Lower lobe of right lung (tissue), 2 donors: ENCODE measurements around the gene ETFB. TPM values are rescaled to one million over a fixed set of nuclear protein-coding genes. Genes with fewer than 3 reads are reported as not detected.

Experiments
- ATAC-seq, 2 donors: fragments of 200-7000 bp; cut with Tn5 transposase; one replicate each; pipeline ENCODE4 v1.9.1; 2020 to 2022; ENCODE audit warnings: mild to moderate bottlenecking in 2 of 2, moderate library complexity in 2 of 2
- DNase-seq: peaks from one replicate; pipeline ENCODE4 v3.0.0-alpha.2; 2020
- H3K27ac ChIP-seq: fragments of 200-600 bp; one replicate; pipeline ENCODE4 v1.8.0; 2022
- H3K27me3 ChIP-seq: fragments of 200-600 bp; one replicate; pipeline ENCODE4 v1.8.0; 2022; ENCODE audit warnings: low read depth
- H3K36me3 ChIP-seq: fragments of 200-600 bp; one replicate; pipeline ENCODE4 v1.8.0; 2022; ENCODE audit warnings: mild to moderate bottlenecking
- H3K4me1 ChIP-seq: fragments of 200-600 bp; one replicate; pipeline ENCODE4 v1.8.0; 2022
- H3K4me3 ChIP-seq: fragments of 200-600 bp; one replicate; pipeline ENCODE4 v1.8.0; 2022; ENCODE audit warnings: mild to moderate bottlenecking
- H3K9me3 ChIP-seq: fragments of 200-600 bp; one replicate; pipeline ENCODE4 v1.8.0; 2022
- intact Hi-C: fragments of 100-400 bp; cut with DNase I; formaldehyde crosslinking; loops from one replicate; pipeline ENCODE4 v1.11.0; 2022
- total RNA-seq: library from RNA; stranded (reverse); fragmentation: NEBNext Ultra II Directional; extraction: Animal tissue kit (Norgen Biotek cat#: 25700); gene quantifications from one replicate; pipeline ENCODE4 v1.2.1, GENCODE V29; 2021
- TF ChIP-seq, protein P1 (sequence below): fragments of 200-600 bp; IDR thresholded peaks from one replicate; pipeline ENCODE4 v1.8.0; 2022; ENCODE audit warnings: antibody characterized with exemption, mild to moderate bottlenecking
- donor health status: DM: no; HTN: yes; CAD: no; lungs with severe emphysema.

Gene ETFB
- total RNA-seq, 1 donor from 2014 or later = 59.8 TPM

DNA sequence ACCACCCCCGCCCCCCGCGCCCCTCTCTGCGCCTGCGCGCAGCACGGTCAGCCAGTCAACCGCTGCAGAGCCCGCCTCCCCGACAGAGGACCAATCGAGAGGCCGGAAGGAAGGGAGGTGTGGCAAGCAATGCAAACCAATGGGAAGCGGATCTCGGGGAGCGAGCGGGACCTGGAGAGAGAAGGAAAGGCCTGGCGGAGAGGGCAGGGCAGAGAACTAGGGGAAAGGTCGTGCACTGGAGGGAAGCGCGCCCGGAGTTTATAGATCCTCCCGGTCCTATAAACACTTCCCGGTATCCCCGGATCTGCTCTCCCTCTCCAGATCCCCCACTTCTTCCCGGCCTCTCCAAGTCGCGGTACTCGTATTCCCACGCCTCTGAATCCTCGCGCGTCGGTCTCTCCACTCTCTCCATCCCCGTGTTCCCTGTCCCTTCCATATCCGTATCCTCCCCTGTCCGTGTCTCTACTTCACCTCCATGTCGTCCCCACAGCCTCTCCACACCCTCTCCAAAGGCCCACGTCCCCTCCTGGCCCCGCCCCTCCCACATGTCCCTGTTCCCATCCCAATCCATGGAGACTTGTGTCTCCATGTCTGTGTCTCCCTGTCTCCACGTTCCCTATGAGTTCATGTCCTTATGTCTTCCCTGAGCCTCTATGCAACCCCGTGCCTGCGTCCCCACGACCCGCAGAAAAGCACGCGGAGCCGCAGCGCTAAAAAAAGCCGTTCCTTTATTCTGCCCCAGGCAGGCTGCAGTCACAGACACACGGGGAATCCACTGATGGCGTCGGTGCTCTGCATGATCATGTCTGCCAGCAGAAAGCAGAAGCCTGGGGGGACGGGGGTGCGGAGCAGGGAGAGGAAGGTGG, 434 bp upstream of the ETFB start:
- peak overlapping the region; percentile 95 for H3K27ac ChIP-seq
- ATAC-seq = peak; percentile 87 to 89
- H3K4me1 ChIP-seq = peaks cover 41% of the 10 kb centered on the region
- intact Hi-C loops = no loop called here
- H3K27me3 ChIP-seq = no peaks in the 10 kb centered on the region
- TF ChIP-seq, protein P1, sequence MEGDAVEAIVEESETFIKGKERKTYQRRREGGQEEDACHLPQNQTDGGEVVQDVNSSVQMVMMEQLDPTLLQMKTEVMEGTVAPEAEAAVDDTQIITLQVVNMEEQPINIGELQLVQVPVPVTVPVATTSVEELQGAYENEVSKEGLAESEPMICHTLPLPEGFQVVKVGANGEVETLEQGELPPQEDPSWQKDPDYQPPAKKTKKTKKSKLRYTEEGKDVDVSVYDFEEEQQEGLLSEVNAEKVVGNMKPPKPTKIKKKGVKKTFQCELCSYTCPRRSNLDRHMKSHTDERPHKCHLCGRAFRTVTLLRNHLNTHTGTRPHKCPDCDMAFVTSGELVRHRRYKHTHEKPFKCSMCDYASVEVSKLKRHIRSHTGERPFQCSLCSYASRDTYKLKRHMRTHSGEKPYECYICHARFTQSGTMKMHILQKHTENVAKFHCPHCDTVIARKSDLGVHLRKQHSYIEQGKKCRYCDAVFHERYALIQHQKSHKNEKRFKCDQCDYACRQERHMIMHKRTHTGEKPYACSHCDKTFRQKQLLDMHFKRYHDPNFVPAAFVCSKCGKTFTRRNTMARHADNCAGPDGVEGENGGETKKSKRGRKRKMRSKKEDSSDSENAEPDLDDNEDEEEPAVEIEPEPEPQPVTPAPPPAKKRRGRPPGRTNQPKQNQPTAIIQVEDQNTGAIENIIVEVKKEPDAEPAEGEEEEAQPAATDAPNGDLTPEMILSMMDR = no peak
- no peaks in the 10 kb centered on the region for H3K36me3 ChIP-seq
- H3K4me3 ChIP-seq = peak overlapping the region; percentile 86
- no peaks in the 10 kb centered on the region for H3K9me3 ChIP-seq
- peak; percentile 99 for DNase-seq

DNA sequence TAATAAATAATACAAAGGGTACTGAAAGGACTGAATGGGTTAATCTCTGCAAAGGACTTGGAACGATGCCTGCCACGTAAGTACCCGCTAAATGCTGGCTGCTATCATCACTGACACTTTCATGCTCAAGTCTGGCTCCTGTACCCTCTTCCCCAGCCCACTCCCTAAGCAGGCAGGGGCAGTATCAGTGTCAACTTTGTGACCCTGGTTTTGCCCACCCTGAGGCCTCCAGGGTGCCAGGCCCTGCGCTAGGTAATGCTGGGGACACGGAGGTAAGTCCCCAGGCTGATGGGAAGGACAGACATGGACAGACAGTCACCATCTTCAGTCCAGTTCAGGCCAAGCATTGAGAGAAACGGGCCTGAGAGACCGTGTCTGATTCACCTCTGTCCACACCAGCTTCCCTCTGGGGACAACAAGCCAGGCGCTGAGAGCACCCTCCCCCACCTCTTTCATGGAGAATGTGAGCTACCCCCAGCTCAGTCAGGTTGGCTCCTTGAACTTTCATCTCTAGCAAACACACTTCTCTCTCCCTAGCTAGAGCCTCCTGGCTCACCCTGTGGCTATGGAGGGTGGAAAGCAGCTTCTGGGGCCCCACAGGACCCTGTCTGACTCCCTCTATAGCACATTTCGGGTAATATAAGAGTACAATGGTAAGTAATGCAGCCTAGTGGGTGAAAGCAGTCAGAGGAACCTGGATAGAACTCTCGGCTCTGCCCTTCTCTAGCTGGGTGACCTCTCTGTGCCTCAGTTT, 800 bp downstream of the ETFB start:
- ATAC-seq (no peak), DNase-seq (no peak)
- Histone ChIP-seq H3K27ac (peak overlapping the region; percentile 95), H3K9me3 (no peaks in the 10 kb centered on the region), H3K4me1 (peaks cover 41% of the 10 kb centered on the region), H3K27me3 (no peaks in the 10 kb centered on the region), H3K36me3 (no peaks in the 10 kb centered on the region), H3K4me3 (peak overlapping the region; percentile 86)
- TF ChIP-seq, protein P1 = peak; percentile 5
- intact Hi-C loops = no loop called here

DNA sequence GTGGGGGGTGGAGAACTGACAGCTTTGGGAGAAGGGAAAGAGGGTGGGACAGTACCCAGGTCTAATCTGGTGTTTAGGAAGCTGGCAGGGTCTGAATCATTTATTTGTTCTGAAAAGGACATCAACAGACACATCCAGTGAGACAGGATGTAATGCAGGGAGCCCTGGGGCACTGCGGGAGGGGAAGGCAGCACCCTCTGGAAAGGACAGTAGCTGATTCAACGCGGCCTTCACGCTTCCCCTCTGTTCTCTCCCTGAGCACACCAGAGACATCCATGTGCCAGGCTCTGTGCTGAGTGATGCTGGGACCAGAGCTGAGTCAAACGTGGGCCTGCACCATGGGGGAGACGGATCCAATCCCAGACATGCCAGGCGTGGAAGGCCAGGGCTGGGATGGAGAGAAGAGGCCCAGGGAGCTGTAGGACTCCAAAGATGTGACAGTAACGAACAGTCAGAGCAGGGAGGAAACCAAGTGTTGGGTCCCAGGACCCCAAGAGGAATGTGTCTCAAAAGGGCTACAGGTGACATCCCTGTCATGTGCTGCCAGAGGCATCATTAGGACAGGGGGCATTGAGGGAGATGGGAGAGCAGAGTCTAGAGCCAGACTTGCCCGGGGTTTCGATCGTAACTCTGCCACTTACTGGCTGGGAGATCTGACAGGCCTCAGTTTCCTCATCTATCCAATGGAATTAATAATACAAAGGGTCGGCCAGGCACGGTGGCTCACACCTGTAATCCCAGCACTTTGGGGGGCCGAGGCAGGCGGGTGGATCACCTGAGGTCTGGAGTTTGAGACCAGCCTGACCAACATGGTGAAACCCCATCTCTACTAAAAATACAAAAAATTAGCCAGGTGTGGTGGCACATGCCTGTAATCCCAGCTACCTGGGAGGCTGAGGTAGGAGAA, 1.7 kb downstream of the ETFB start:
- Histone ChIP-seq H3K27ac (peak overlapping the region; percentile 95), H3K27me3 (no peaks in the 10 kb centered on the region), H3K4me3 (no peak overlapping the region), H3K36me3 (no peaks in the 10 kb centered on the region), H3K9me3 (no peaks in the 10 kb centered on the region), H3K4me1 (peaks cover 41% of the 10 kb centered on the region)
- ATAC-seq = no peak
- DNase-seq = no peak
- TF ChIP-seq, protein P1 = no peak
- intact Hi-C loops = no loop called here

DNA sequence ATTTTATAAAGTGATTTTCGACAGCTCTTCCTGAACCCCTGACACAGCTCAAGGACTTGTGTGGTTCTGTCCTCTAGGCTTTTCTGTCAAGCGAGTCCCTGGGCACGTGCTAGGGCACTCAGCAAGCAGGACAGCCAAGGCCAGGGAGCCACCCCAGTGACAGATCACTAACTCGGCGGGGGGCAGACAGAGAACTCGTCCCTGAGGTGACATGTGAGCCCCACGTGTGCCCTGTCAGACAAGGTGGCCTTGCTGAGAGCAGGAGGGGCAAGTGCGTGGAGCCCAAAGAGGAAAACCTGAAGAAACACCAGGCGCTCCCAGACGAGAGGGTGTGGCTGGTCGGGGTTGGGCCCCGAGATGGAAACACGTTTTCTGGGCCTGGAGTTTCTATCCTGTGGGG, 4.9 kb downstream of the ETFB start:
- Histone ChIP-seq H3K36me3 (no peaks in the 10 kb centered on the region), H3K9me3 (no peaks in the 10 kb centered on the region), H3K27ac (no peak overlapping the region), H3K4me1 (peaks cover 35% of the 10 kb centered on the region), H3K27me3 (no peaks in the 10 kb centered on the region), H3K4me3 (no peak overlapping the region)
- TF ChIP-seq, protein P1 = no peak
- ATAC-seq (no peak), DNase-seq (no peak)
- intact Hi-C loops = no loop called here

DNA sequence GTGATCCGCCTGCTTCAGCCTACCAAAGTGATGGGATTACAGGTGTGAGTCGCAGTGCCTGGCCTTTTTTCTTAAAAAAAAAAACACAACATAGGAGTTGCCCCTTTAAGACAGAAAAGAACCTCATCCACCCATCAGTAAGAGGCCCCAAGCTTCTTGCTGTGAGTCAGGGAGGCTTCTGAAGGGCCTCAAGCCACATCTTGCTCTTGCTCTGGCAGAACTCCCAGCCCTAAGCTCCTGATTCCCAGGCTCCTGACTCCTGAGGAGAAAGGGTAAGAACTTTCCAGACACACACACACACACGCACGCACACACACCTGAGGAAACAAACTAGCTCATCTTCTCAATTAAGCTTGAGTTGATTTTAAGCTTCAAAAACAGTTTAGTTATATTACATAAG, 6.9 kb downstream of the ETFB start:
- Histone ChIP-seq H3K27ac (no peak overlapping the region), H3K4me3 (no peak overlapping the region), H3K9me3 (no peaks in the 10 kb centered on the region), H3K4me1 (peaks cover 19% of the 10 kb centered on the region), H3K36me3 (no peaks in the 10 kb centered on the region), H3K27me3 (no peaks in the 10 kb centered on the region)
- intact Hi-C loops = no loop called here
- ATAC-seq (no peak), DNase-seq (no peak)
- TF ChIP-seq, protein P1 = no peak
